HG02852 (cell line): ENCODE data around the gene SLC22A16.

Experiments used
- ATAC-seq: cut with Tn5 transposase; IDR thresholded peaks from one replicate; pipeline ENCODE4 v1.9.1; 2021; ENCODE audit warnings: mild to moderate bottlenecking, moderate library complexity; ENCODE audit not compliant: unreplicated experiment

Gene SLC22A16

DNA sequence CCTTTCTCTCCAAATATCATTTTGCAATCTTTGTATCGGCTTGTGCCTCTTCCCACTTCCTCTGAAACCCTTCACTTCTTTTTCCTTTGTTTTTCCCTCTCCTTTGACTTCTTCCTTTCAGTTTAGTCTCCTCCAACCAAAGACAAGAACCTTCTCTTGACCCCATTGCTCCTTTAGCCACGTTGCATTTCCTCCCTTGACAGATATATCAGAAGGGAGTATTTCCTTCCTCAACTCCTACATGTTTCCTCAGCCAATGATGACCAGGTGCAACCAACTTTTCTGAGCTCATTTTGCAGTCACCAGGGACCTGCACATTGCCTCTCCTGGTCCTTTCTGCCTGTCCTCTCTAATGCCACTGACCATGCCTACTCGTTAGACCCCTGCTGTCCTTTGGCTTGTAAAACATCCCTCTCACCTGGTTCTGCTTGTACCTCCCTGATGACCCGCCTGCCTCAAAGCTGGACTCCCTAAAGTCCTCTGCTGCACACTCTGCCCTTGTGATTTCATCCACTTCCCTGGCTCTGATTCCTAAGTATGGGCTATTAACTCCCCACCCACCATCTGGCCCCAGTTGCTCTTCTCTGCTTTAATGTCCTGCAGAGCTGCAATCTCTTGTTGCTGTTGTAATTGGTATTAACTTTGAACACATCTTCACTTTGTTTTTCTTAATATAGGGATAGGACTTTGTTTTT is 27.4 kb downstream of the SLC22A16 start:
- ATAC-seq = no peak

DNA sequence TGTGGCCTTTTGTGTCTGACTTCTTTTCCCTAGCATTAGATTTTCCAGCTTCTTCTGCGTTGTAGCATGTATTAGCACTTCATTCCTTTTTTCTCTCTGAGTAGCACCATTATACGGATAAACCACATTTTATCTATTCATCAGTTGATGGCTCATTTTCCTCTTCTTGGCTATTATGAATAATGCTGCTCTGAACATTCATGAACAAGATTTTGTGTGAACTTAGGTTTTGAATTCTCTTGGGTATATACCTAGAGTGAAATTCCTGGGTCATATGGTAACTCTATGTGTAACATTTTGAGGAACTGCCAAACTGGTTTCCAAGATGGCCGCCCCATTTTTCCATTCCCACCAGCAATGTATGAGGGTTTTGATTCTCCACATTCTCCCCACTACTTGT is 28.7 kb downstream of the SLC22A16 start:
- no peak for ATAC-seq

DNA sequence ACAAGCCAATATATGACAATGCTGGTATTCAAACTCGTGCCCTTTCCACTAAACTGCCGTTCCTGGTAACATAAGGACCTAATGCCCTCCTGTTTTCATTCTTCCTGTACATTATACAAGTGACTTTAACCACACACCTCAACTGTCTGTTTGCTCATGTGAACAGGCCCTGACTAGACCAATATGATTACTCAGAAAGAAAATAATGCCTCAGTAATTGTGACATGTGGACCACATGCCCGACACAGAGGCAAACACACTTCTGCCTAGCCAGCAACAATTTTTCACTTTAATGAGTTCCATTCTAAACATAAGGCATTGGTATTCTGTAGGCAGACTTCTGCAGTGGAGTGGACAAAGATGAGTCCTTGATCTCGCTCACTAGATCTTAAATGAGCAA is 30.0 kb downstream of the SLC22A16 start:
- ATAC-seq = no peak

DNA sequence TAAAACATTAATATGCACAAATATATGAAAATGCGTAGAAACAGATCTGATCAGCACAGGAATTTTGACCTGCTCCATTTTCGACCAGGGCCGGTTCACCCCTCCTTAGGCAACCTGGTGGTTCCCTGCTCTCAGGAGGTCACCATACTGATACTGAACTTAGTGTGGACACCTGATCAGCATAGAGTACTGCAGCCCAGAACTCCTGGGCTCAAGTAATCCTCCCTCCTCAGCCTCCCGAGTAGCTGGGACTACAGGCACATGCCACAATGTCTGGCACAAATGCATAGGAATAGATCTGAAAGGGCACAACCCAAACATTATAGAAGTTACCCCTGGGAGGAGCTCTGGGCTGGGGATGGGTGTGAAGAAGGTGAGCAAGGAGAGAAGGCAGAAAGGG is 36.4 kb downstream of the SLC22A16 start:
- no peak for ATAC-seq

DNA sequence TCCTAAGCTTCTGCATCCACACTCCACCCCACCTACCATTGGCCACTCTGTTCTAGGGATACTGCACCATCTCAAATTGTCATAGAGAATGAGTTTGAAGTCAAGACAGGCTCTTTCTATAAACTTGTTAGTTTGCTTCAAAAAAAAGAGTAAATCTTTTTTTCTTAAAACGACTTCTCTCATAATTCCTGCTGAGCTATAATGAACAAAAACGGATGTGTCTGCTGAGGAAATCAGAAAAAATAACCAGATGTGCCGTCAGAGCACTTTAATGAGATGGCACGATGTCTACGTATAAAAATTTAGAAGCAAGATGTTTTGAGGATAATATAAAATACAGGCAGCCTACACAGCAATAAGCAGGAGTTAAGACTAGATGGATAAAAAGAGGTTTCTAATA is 37.1 kb downstream of the SLC22A16 start:
- no peak for ATAC-seq

DNA sequence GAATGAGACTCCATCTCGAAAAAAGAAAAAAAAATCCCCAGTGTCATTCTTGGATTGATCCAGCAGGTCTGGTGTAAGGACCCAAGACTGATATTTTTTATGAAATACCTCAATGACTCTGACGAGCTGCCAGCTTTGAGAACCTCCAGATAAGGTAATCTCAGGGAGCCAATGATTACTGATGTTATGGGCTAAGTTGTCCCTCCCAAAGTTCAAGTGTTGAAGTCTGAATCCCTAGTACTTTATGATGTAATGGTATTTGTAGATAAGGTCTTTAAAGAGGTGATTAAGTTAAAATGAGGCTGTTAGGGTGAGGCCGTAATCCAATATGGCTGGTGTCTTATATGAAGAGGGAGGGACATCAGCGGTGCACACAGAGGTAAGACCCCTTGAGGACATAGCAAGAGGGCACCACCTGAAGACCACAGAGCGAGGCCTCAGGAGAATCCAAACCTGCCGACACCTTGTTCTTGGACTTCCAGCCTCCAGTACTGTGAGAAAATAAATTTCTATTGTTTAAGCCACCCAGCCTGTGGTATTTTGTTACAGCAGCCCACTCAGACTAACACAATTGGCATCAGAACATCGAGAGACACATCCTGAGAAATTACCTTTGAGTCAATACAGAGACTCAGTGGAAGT is 41.3 kb downstream of the SLC22A16 start:
- ATAC-seq = no peak

DNA sequence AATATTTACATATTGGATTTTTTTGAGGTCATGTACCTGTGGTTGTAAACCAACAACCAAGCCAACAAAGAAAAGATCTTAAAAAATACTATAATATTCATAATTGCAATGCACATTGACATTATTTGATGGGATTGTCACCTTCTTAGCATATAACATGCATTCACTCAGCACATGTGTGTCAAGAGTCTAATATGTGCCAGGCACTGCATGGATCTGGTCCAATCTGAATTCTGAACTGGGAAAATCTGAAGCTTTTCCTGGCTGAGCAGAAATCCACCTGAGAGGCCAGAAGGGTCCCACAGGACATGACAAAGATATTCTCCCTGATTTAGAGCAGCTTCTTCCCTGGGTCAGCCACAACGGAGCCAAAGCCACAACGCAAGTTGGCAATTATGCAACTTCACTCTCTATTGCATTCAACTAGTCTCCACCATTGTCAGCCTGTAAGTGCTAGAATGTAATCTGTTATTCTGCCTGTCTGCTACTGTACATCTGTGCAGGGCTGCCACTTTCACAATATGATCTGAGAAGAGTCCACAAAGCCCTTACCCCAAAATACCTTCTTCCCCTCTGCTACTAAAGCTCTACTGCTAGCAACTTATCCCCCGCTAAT is 44.0 kb downstream of the SLC22A16 start:
- no peak for ATAC-seq

DNA sequence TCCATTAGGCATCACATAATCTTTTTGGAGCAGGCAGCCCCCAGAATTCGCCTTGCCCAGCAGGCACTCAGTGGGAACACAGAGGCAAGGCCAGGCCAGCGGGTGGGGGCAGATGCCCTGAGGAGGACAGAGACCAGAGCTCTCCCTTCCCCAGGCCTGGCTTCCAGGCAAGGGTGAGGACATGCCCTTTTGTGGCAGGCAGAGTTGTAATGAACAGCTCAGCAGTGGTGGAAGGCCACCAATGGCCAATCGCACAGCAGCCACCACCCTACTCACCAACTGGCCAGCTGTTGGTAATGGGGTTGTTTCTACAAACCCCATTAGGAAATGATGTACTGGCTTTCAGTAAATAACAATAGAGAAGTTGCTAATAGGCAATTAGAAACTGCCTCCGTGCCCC is 45.7 kb downstream of the SLC22A16 start:
- no peak for ATAC-seq

DNA sequence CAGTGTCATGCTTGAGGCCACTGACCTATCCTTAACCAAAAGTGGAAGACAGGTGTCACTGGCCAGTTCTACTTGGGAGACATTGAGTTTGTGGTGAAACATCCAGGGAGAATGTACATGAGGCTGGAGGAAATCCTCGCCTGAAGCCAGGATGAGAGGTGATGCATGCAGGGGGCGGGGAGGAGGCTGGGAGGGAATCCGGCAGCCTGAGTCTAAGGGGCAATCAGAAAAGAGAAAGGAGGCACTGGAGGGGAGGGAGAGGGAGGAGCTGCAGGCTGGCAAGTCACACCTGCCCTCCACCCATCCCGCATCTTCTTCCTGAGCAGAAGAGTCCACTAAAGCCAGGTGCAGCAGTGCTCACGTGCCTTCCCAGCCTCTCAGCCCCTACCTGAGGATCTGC is 46.2 kb downstream of the SLC22A16 start:
- ATAC-seq = no peak

DNA sequence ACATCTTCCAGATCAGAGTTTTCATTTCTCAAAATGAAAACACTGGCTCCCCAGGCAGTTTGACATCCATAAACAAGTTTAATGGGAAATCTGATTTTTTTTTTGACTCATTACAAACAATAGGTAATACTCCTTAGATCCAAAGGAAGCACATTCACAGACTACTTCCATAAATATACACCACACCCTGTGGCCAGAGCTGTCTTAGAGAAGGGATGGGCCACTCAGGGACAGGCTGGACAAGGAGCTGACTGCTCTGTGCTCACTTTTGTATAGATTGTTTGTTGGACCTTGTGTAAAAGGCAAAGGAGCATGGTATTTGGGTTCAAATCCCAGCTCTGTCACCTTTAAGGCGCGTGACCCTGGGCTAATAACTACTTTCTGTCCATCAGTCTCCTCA is 48.3 kb downstream of the SLC22A16 start:
- no peak for ATAC-seq

DNA sequence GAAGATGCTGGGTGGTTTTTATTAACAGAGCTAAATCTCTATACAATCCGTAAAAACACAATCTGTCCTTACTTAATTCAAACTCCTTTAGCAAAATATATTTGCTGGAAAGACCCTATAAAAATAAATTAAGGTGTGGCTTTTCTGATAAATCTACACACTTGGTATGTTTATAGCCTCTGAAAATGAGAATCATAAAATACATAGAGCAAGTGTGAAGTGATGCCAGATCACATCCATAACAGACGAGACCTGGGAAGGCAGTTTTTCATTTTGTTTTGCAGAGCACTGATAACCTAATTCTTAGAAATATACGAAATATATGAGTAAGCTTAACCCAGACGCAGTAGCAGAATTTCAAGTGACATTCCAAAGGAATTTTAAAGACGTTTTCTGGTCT is 50.6 kb downstream of the SLC22A16 start:
- no peak for ATAC-seq

DNA sequence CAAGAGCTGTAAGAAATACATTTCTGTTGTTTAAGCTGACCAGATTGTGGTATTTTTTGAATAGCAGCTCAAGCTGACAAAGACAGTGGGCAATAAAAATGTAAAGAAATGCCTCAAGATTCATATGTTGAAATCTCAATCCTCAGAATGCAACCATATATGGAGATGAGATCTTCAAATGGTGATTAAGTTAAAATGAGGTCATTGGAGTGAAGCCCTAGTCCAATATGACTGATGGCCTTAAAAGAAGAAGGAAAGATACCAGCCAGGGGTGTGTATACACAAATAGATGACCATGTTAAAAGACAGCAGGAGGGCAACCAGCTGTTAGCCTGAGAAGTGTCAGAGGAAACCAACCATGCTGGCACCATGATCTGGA is 54.0 kb downstream of the SLC22A16 start:
- no peak for ATAC-seq

DNA sequence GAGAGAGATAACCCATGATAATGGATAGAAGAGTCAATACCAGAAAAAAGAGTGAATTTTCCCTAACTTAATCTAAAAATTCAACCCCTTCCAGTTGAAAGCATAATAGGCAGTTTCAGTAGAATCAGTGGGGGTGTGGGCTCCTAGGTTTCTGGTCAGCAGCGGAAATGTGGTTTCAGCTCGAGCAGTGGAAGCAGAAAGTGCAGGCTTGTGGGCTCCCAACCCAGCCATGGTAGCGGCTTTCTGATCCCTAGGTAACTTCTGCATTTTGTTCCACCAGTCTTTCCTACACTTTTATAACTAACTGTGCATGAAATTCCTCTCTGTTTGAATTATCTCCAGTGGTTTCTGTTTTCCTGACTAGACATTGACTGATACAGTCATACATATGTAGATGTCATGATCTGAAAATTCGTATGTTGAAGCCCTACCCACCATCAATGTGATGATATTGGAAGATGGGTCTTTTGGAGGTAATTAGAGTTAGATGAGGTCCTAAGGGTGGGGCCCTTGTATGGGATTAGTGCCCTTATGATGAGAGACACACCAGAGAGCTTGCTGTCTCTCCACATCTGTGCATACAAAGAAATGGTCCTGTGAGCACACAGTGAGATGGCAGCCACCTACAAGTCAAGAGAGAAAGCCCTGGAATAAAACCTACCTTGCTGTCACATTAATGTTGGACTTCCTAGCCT is 54.5 kb downstream of the SLC22A16 start:
- no peak for ATAC-seq

DNA sequence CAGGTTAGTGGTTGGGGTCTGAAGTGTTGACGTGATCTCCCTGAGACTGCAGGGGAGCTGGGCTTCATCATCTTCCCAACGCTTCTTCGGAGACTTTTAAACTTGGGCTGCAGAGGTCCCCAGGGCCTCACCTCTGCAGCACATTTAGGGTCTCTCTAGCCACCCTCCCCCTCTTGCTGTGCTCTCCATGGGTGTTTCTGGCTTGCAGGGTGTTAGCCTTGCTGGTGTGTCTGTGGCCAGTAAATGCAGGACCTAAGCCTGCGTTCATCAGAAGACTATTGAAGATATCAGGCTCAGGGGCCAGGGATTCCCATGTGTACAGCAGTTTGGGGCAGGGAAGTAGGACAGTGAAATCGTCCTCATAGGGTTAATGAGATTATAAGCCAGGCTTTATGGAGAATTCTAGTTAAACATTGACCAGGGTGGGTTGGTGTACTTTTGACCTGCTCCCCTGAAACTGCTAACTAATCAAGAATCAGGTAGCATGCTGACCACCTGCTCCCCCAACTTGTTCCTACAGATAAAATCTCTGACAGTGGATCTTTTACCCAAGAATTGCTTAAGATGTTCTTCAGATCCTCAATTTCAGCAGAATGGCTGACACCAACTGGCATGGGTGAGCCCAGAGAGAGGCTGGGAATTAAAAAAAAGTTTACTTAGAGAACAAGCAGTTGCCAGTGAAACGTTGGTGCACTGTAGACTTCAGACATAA is 57.2 kb downstream of the SLC22A16 start:
- ATAC-seq = no peak

DNA sequence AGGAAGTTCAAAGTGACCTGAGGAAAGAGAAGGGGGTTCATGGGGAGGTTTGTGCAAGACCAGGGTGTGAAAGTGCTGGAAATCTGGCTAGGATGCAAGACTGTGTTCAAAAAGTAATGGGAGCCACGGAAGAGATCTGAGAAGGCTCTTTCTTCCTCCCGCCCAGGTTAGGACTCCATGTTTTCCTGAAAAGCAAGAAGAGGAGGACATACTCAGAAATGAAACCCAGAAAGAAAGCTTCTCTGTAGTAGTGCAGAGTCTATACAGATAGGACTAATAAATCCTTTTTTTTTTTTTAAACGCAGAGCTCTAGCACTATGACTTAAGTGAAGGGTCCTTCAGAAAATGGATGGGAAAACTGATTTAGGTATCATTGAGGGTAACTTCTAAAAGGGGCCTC is 57.8 kb downstream of the SLC22A16 start:
- no peak for ATAC-seq

DNA sequence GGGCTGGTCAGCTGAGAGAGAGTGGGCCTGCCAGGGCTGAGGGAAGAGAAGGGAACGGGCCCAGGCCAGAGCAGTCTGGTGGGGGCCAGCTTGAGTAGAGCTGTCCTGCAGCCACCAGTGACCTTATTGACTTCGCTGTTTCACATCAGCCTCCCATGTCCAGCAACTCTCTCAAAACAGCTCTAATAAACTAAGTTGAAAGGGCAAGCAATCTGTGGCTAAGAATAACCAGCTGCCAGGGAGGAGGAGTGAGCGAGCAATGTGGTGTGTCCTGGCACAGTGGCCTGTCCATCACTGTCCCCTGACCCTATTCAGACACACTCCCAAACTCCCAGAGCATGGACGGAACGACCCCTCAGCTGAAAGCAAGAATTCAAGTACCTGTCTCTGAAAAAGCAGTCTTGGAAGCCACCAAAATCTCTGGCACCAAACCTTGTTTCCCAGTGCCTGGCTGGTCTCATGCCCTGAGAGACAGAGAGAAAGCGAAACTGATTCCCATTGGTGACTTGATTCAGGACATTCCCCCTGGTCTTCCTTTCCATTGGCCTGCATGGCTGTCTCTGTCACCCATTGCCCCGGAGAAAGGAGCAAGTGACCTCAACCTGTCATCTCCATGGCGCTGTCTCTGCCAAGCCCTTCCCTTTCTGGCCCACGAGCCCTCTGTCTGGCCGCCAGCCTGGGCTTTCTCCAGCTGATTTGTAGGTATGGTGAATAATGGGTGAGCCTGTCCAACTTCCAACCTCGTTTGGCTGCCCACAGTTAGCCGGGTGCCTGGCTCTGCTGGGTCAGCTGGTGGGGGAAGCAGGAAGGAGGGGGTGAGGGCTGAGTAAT is 61.1 kb downstream of the SLC22A16 start, which contains the start of gene DDO:
TSS of gene DDO (minus strand) at position 490 of the 831 bp plus-strand sequence. CDS start 2,113 bp downstream, outside the sequence.
- ATAC-seq = no peak

DNA sequence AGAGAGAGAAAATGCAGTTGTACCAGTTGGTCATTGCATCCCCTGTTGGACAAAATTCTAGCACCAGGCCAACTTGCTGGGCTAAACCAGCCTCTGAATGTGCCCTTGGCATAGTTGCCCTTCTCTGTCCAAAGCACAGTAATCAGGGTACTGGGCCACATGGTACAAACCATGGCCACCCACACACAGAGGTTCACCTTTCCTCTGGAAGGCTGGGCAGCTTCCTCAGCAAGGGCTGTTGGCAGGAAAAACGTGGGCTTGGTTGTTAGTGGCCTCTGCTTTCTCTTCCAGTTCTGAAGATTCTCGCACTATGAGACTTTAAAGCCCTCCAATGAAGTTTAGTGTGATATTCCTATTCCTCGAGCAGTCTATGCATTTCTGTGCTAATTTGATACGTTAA is 61.7 kb downstream of the SLC22A16 start:
- no peak for ATAC-seq

DNA sequence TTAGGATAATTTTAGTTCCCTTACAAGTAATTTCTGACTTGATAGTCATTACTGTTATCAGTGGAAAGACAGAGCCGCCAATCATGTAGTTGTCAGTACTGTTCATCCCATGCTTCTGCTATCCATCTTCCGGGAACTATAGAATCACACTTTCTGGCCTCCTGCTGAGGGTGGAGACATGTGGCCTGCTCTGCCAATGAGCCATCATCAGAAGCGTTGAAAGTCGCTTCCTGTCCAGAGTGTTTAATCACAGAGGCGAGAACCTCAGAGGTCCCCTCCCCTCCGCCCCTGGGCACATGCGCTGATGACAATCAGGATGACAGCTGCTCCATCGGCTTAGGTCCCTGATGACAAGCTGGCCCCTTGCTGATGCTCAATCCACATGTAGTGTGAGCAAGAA is 64.1 kb downstream of the SLC22A16 start:
- ATAC-seq = no peak

DNA sequence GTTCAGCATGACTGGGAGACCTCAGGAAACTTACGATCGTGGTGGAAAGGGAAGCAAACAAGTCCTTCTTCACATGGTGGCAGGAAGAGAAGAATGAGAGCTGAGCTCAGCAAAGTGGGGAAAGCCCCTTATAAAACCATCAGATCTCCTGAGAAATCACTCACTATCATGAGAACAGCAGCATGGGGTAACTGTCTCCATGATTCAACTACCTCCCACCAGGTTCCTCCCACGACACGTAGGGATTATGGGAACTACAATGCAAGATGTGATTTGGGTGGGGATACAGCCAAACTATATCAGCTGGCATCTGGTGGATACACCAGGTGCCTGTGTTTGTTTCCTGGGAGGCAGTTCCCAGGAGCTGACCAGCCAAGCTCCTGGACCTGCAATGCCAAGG is 65.9 kb downstream of the SLC22A16 start:
- no peak for ATAC-seq

DNA sequence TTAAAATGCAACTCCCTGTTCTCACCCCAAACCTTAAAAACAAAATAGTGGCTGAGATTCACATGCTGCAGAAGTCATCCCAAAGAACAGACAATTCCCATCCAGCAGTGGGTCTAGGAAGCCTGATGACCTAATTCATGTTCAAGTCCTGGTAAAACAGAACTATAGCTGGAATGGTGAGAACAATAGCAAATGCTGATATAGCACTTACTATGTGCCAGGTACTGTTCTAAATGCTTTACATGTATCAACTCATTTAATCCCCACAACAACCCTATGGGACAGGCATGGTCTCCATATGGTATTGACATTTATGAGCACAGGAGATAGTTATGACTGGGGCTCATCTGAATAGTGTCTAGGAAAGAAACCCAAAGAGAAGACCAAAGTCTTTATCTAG is 66.6 kb downstream of the SLC22A16 start:
- ATAC-seq = no peak
